ENCODE results near the gene GPX1. TPM values are rescaled to one million over a fixed set of nuclear protein-coding genes. Genes with fewer than 3 reads are reported as not detected.
"Not testable (repeated sequence)": the region's sequence is repeated elsewhere in the genome, so short reads cannot be mapped to it uniquely, and the experiment has no call there.

GPX1 gene
- total and polyA plus RNA-seq, 2 donors = 204 to 384 TPM

- no peak for DNase-seq (ENCODE audit: low read depth in 6 of 9, low spot score in 9 of 9)
- WGBS = 97% methylated on average over 5 of the region's 5 CpGs
- Histone ChIP-seq H3K9me3 (ENCODE audit: control insufficient read depth in 2 of 2, insufficient read depth in 1 of 2, low read length in 1 of 2) (no peaks in the 10 kb centered on the region), H3K4me1 (ENCODE audit: control insufficient read depth in 2 of 2, insufficient read depth in 2 of 2, low read length in 2 of 2) (peaks cover 4 to 5% of the 10 kb centered on the region in 2 donors), H3K36me3 (ENCODE audit: control insufficient read depth in 2 of 2, insufficient read depth in 2 of 2, low read length in 1 of 2) (peaks cover 48 to 62% of the 10 kb centered on the region in 2 donors), H3K27me3 (ENCODE audit: control insufficient read depth in 2 of 2, insufficient read depth in 1 of 2, low read length in 1 of 2) (no peaks in the 10 kb centered on the region), H3K4me3 (ENCODE audit: low read length in 2 of 2) (no peak overlapping the region), H3K27ac (ENCODE audit: low read depth in 1 of 2, low read length in 1 of 2) (no peak overlapping the region)
Observed at GRCh38 chr3:49333916-49334633, 24.1 kb downstream of the GPX1 start.

- Histone ChIP-seq H3K36me3 (ENCODE audit: control insufficient read depth in 2 of 2, insufficient read depth in 2 of 2, low read length in 1 of 2) (peaks cover 49 to 68% of the 10 kb centered on the region in 2 donors), H3K27ac (ENCODE audit: low read depth in 1 of 2, low read length in 1 of 2) (peak overlapping the region; percentile 17 to 52)
- DNase-seq (ENCODE audit: low read depth in 6 of 9, low spot score in 9 of 9) = peak in 1 of 9 donors; percentile 34
Observed at GRCh38 chr3:49333091-49333490, 25.1 kb downstream of the GPX1 start.

GRCh38 chr3:49329186-49329585, 29.0 kb downstream of the GPX1 start:
- H3K27me3 ChIP-seq (ENCODE audit: control insufficient read depth in 2 of 2, insufficient read depth in 1 of 2, low read length in 1 of 2) = no peaks in the 10 kb centered on the region
- H3K27ac ChIP-seq (ENCODE audit: low read depth in 1 of 2, low read length in 1 of 2) = no peak overlapping the region
- no peak for DNase-seq (ENCODE audit: low read depth in 6 of 9, low spot score in 9 of 9)
- 92% methylated on average over 4 of the region's 4 CpGs for WGBS
- H3K4me1 ChIP-seq (ENCODE audit: control insufficient read depth in 2 of 2, insufficient read depth in 2 of 2, low read length in 2 of 2) = no peaks in the 10 kb centered on the region
- no peak overlapping the region for H3K4me3 ChIP-seq (ENCODE audit: low read length in 2 of 2)
- peaks cover 71 to 85% of the 10 kb centered on the region in 2 donors for H3K36me3 ChIP-seq (ENCODE audit: control insufficient read depth in 2 of 2, insufficient read depth in 2 of 2, low read length in 1 of 2)
- no peaks in the 10 kb centered on the region for H3K9me3 ChIP-seq (ENCODE audit: control insufficient read depth in 2 of 2, insufficient read depth in 1 of 2, low read length in 1 of 2)

More at GRCh38 chr3:49333091-49333490, 25.1 kb downstream of the GPX1 start:
- no peaks in the 10 kb centered on the region for H3K4me1 ChIP-seq (ENCODE audit: control insufficient read depth in 2 of 2, insufficient read depth in 2 of 2, low read length in 2 of 2)
- H3K9me3 ChIP-seq (ENCODE audit: control insufficient read depth in 2 of 2, insufficient read depth in 1 of 2, low read length in 1 of 2) = no peaks in the 10 kb centered on the region
- 90% methylated on average over 3 of the region's 3 CpGs for WGBS
- H3K4me3 ChIP-seq (ENCODE audit: low read length in 2 of 2) = no peak overlapping the region
- H3K27me3 ChIP-seq (ENCODE audit: control insufficient read depth in 2 of 2, insufficient read depth in 1 of 2, low read length in 1 of 2) = no peaks in the 10 kb centered on the region

- WGBS = 97% methylated on average over 2 of the region's 2 CpGs
- peaks cover 74 to 84% of the 10 kb centered on the region in 2 donors for H3K36me3 ChIP-seq (ENCODE audit: control insufficient read depth in 2 of 2, insufficient read depth in 2 of 2, low read length in 1 of 2)
- not testable (repeated sequence) for DNase-seq (ENCODE audit: low read depth in 6 of 9, low spot score in 9 of 9); H3K4me3 ChIP-seq (ENCODE audit: low read length in 2 of 2); H3K27me3 ChIP-seq (ENCODE audit: control insufficient read depth in 2 of 2, insufficient read depth in 1 of 2, low read length in 1 of 2); H3K27ac ChIP-seq (ENCODE audit: low read depth in 1 of 2, low read length in 1 of 2); H3K9me3 ChIP-seq (ENCODE audit: control insufficient read depth in 2 of 2, insufficient read depth in 1 of 2, low read length in 1 of 2); H3K4me1 ChIP-seq (ENCODE audit: control insufficient read depth in 2 of 2, insufficient read depth in 2 of 2, low read length in 2 of 2)
Observed at GRCh38 chr3:49328350-49328749, 29.8 kb downstream of the GPX1 start.

- Histone ChIP-seq H3K36me3 (ENCODE audit: control insufficient read depth in 2 of 2, insufficient read depth in 2 of 2, low read length in 1 of 2) (peaks cover 73 to 85% of the 10 kb centered on the region in 2 donors), H3K4me3 (ENCODE audit: low read length in 2 of 2) (no peak overlapping the region), H3K4me1 (ENCODE audit: control insufficient read depth in 2 of 2, insufficient read depth in 2 of 2, low read length in 2 of 2) (no peaks in the 10 kb centered on the region), H3K27ac (ENCODE audit: low read depth in 1 of 2, low read length in 1 of 2) (no peak overlapping the region), H3K9me3 (ENCODE audit: control insufficient read depth in 2 of 2, insufficient read depth in 1 of 2, low read length in 1 of 2) (no peaks in the 10 kb centered on the region), H3K27me3 (ENCODE audit: control insufficient read depth in 2 of 2, insufficient read depth in 1 of 2, low read length in 1 of 2) (no peaks in the 10 kb centered on the region)
- 95% methylated on average over 7 of the region's 7 CpGs for WGBS
- DNase-seq (ENCODE audit: low read depth in 6 of 9, low spot score in 9 of 9) = no peak
Observed at GRCh38 chr3:49327485-49327884, 30.7 kb downstream of the GPX1 start.

GRCh38 chr3:49324768-49325167, 33.4 kb downstream of the GPX1 start:
- H3K27me3 ChIP-seq (ENCODE audit: control insufficient read depth in 2 of 2, insufficient read depth in 1 of 2, low read length in 1 of 2) = no peaks in the 10 kb centered on the region

GRCh38 chr3:49316696-49317457, 41.3 kb downstream of the GPX1 start:
- H3K27ac ChIP-seq (ENCODE audit: low read depth in 1 of 2, low read length in 1 of 2) = no peak overlapping the region
- no peaks in the 10 kb centered on the region for H3K9me3 ChIP-seq (ENCODE audit: control insufficient read depth in 2 of 2, insufficient read depth in 1 of 2, low read length in 1 of 2)
- WGBS = over 99% methylated on average over 16 of the region's 16 CpGs
- no peaks in the 10 kb centered on the region for H3K4me1 ChIP-seq (ENCODE audit: control insufficient read depth in 2 of 2, insufficient read depth in 2 of 2, low read length in 2 of 2)
- H3K4me3 ChIP-seq (ENCODE audit: low read length in 2 of 2) = no peak overlapping the region
- DNase-seq (ENCODE audit: low read depth in 6 of 9, low spot score in 9 of 9) = no peak
- H3K36me3 ChIP-seq (ENCODE audit: control insufficient read depth in 2 of 2, insufficient read depth in 2 of 2, low read length in 1 of 2) = peaks cover 64 to 66% of the 10 kb centered on the region in 2 donors
- H3K27me3 ChIP-seq (ENCODE audit: control insufficient read depth in 2 of 2, insufficient read depth in 1 of 2, low read length in 1 of 2) = no peaks in the 10 kb centered on the region

More at GRCh38 chr3:49324768-49325167, 33.4 kb downstream of the GPX1 start:
- DNase-seq (ENCODE audit: low read depth in 6 of 9, low spot score in 9 of 9) = no peak
- WGBS = 99% methylated on average over 7 of the region's 7 CpGs
- Histone ChIP-seq H3K4me1 (ENCODE audit: control insufficient read depth in 2 of 2, insufficient read depth in 2 of 2, low read length in 2 of 2) (no peaks in the 10 kb centered on the region), H3K27ac (ENCODE audit: low read depth in 1 of 2, low read length in 1 of 2) (no peak overlapping the region), H3K4me3 (ENCODE audit: low read length in 2 of 2) (no peak overlapping the region), H3K36me3 (ENCODE audit: control insufficient read depth in 2 of 2, insufficient read depth in 2 of 2, low read length in 1 of 2) (peaks cover 73 to 91% of the 10 kb centered on the region in 2 donors), H3K9me3 (ENCODE audit: control insufficient read depth in 2 of 2, insufficient read depth in 1 of 2, low read length in 1 of 2) (no peaks in the 10 kb centered on the region)

- Histone ChIP-seq H3K4me1 (ENCODE audit: control insufficient read depth in 2 of 2, insufficient read depth in 2 of 2, low read length in 2 of 2) (no peaks in the 10 kb centered on the region), H3K27ac (ENCODE audit: low read depth in 1 of 2, low read length in 1 of 2) (no peak overlapping the region), H3K36me3 (ENCODE audit: control insufficient read depth in 2 of 2, insufficient read depth in 2 of 2, low read length in 1 of 2) (peaks cover 64 to 65% of the 10 kb centered on the region in 2 donors), H3K9me3 (ENCODE audit: control insufficient read depth in 2 of 2, insufficient read depth in 1 of 2, low read length in 1 of 2) (no peaks in the 10 kb centered on the region), H3K27me3 (ENCODE audit: control insufficient read depth in 2 of 2, insufficient read depth in 1 of 2, low read length in 1 of 2) (no peaks in the 10 kb centered on the region), H3K4me3 (ENCODE audit: low read length in 2 of 2) (no peak overlapping the region)
- no peak for DNase-seq (ENCODE audit: low read depth in 6 of 9, low spot score in 9 of 9)
- 98% methylated on average over 1 of the region's 1 CpG for WGBS
Observed at GRCh38 chr3:49313896-49314688, 44.1 kb downstream of the GPX1 start.
